Smooth muscle cell of the brain vasculature (primary cell): Measurements from ENCODE around the gene L3MBTL2.

ENCODE experiments used
- DNase-seq: peaks from one replicate; pipeline ENCODE4 v3.0.0-alpha.2; 2012; ENCODE audit warnings: low read depth, low spot score

L3MBTL2 gene

GRCh38 chr22:41273128-41273527 is 68.0 kb downstream of the L3MBTL2 start:
- no peak for DNase-seq

- DNase-seq = no peak
These were observed 69.7 kb downstream of the L3MBTL2 start for GRCh38 chr22:41274856-41275255.

GRCh38 chr22:41280065-41280464 is 75.0 kb downstream of the L3MBTL2 start:
- no peak for DNase-seq

GRCh38 chr22:41280854-41281253 is 75.7 kb downstream of the L3MBTL2 start:
- DNase-seq = no peak
